Ovary (tissue), 9 donors: ENCODE measurements around the gene CBX8. TPM values are rescaled to one million over a fixed set of nuclear protein-coding genes. Genes with fewer than 3 reads are reported as not detected.
A peak's percentile ranks its signal among the peaks of the same experiment; 100 is the strongest.

Experiments used
- DNase-seq, 5 donors: peaks; one replicate each; pipeline ENCODE4 v3.0.0-alpha.2; 2019 to 2020
- H3K27ac ChIP-seq, 2 donors: fragments of 200-600 bp; one replicate each; pipeline versions ENCODE4 v1.5.1 to v1.8.0; 2019 to 2022
- H3K27me3 ChIP-seq: fragments of 200-600 bp; one replicate; pipeline ENCODE4 v1.8.0; 2022
- H3K36me3 ChIP-seq: fragments of 200-600 bp; sonication (generic); one replicate; pipeline ENCODE4 v1.5.1; 2019
- H3K4me1 ChIP-seq: one replicate; pipeline ENCODE4 v1.8.1; 2013; ENCODE audit warnings: mild to moderate bottlenecking, moderate library complexity; ENCODE audit not compliant: insufficient read depth
- H3K4me3 ChIP-seq: fragments of 200-600 bp; sonication (generic); one replicate; pipeline ENCODE4 v1.5.1; 2017
- H3K9me3 ChIP-seq, 2 donors: fragments of 200-600 bp in 1 of 2; sonication (generic) in 1 of 2; one replicate each; pipeline versions ENCODE4 v1.5.1 to v1.8.1; 2013 to 2019; ENCODE audit warnings: mild to moderate bottlenecking in 1 of 2, moderate library complexity in 1 of 2
- EP300 ChIP-seq: sonication (generic); formaldehyde crosslinking; IDR thresholded peaks from one replicate; pipeline ENCODE4 v1.6.1; 2017; ENCODE audit warnings: antibody characterized with exemption
- POLR2A ChIP-seq: fragments of 450-650 bp; IDR thresholded peaks from one replicate; pipeline ENCODE4 v1.6.1; 2017; ENCODE audit warnings: antibody characterized with exemption, mild to moderate bottlenecking, moderate library complexity
- WGBS, 3 donors: extraction: QIAGEN DNeasy Blood & Tissue Kit in 1 of 3; methylation state at CpG; one replicate each; pipeline versions ENCODE4 v1.1.5 to v1.1.7; 2013 to 2017; 5-methylcytosine and 5-hydroxymethylcytosine counted together
- intact Hi-C, 4 donors: fragments of 100-400 bp; cut with DNase I; formaldehyde crosslinking; loops; one replicate each; pipeline versions ENCODE4 v1.11.0 to v1.15.1; 2022 to 2023
- polyA plus RNA-seq, 2 donors: library from polyadenylated mRNA; stranded (reverse); fragments of 200-250 nt in 1 of 2; fragments of 350-450 nt in 1 of 2; fragmentation: Illumina TruSeq in 1 of 2; extraction: RNeasy Lipid Tissue Mini Kit (QIAGEN cat#74804) in 1 of 2; gene quantifications; one replicate each; pipeline ENCODE4 v1.2.3, GENCODE V29; 2013 to 2014
- total RNA-seq, 7 donors: library from RNA; depleted of rRNA in 2 of 7; stranded (reverse); fragments of >200 nt in 2 of 7; fragmentation: NEBNext Ultra II Directional in 3 of 7; extraction: Animal tissue kit (Norgen Biotek cat#: 25700) in 3 of 7; gene quantifications; one replicate each; pipeline versions ENCODE4 v1.1.0 to v1.2.4, GENCODE V29; 2016 to 2023
- TF ChIP-seq, protein P1 (sequence below), 3 donors: fragments of 450-650 bp in 2 of 3; fragments of 200-600 bp in 1 of 3; IDR thresholded peaks; one replicate each; pipeline versions ENCODE4 v1.5.1 to v1.8.0; 2016 to 2022; ENCODE audit warnings: antibody characterized with exemption in 3 of 3, mild to moderate bottlenecking in 1 of 3
- donor health status: DM: no; HTN: no; CAD: no; lungs with moderate emphysema.
- donor health status: DM: no; HTN: no; CAD: no.
- donor health status: Bipolar disorder and iron deficiency.
- donor health status: DM: yes; HTN: yes; CAD: no.
- donor health status: DM: no; HTN: no; CAD: no.
- donor health status: DM: yes; HTN: yes; CAD: no.

Gene CBX8
- total and polyA plus RNA-seq, 9 donors, result 0.60 to 7.0 (median 3.2) TPM

DNA sequence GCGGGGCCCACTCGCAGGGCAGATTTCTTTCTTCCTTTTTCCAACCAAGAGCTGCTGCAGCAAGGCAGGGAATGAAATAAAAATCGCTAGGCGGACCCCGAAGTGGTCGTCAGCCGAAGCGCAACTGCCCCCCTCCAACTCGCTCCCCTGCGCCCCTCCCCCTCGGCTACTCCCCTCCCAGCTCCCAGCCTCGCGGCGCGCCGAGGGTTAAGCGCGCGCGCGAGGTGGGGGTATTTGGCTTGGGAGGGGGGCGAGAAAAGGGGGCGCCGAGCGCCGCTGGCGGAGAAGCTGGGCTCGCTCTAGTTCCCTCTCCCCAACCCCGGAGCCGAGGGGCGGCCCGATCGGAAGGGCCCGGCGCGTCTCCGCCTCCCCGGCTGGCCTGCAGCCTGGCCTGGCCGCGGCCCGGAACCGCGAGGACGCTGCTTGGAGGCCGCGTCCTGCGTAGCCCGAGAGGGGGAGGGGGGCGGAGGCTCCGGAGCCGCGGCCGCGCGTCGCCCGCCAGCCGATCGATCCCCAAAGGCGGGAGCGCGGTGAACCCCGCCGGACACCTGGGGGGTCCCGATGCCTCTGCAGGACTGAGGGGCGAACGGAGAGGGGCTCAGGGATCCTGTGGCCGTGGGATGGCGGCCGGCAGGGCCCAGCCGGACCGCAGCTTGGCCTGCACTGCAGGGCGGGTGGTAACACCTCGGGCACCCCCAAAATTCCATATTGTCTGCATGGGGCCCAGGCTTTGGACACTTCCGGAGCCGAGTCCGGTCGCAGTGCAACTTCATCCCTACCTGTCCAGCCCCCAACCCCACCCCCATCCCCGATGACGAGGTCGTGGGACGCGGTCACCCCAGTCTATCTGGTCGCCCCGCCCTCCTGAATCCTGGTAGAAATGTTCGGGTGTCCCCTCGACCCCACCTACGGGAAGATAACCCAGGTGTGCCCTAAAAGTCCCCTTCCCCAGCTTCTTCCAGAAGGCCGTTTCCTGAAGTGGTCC lies 47.2 kb upstream of the CBX8 start:
- intact Hi-C loops, result loop anchor here (2.0 to 10.0 kb wide), 6 partner anchors 47 to 148 kb away; partner anchors contain the start of gene CBX8 (in 2 of the 4)
- DNase-seq, result peak; percentile 71 to 85 (median 80)
- Histone ChIP-seq H3K9me3 (no peaks in the 10 kb centered on the region), H3K4me1 (peaks cover 7% of the 10 kb centered on the region), H3K4me3 (peak overlapping the region; percentile 46), H3K27ac (peak overlapping the region; percentile 61 to 84), H3K27me3 (no peaks in the 10 kb centered on the region), H3K36me3 (no peaks in the 10 kb centered on the region)
- TF ChIP-seq POLR2A, result peak; percentile 55
- no peak for TF ChIP-seq EP300
- TF ChIP-seq, protein P1, sequence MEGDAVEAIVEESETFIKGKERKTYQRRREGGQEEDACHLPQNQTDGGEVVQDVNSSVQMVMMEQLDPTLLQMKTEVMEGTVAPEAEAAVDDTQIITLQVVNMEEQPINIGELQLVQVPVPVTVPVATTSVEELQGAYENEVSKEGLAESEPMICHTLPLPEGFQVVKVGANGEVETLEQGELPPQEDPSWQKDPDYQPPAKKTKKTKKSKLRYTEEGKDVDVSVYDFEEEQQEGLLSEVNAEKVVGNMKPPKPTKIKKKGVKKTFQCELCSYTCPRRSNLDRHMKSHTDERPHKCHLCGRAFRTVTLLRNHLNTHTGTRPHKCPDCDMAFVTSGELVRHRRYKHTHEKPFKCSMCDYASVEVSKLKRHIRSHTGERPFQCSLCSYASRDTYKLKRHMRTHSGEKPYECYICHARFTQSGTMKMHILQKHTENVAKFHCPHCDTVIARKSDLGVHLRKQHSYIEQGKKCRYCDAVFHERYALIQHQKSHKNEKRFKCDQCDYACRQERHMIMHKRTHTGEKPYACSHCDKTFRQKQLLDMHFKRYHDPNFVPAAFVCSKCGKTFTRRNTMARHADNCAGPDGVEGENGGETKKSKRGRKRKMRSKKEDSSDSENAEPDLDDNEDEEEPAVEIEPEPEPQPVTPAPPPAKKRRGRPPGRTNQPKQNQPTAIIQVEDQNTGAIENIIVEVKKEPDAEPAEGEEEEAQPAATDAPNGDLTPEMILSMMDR (IDR thresholded peaks at IDR 0.05), result no peak
- WGBS, 3 donors, result 1 to 2% (median 1%) methylated on average over 45 to 89 of the region's 89 CpGs

GRCh38 chr17:79843474-79843815 lies 46.6 kb upstream of the CBX8 start:
- peak; percentile 63 to 83 (median 75) for DNase-seq
- Histone ChIP-seq H3K36me3 (no peaks in the 10 kb centered on the region), H3K4me1 (peaks cover 7% of the 10 kb centered on the region), H3K9me3 (no peaks in the 10 kb centered on the region), H3K27me3 (no peaks in the 10 kb centered on the region), H3K4me3 (peak overlapping the region; percentile 46), H3K27ac (peak overlapping the region; percentile 61 to 84)
- intact Hi-C loops, result loop anchor here (2.0 to 10.0 kb wide), 6 partner anchors 46 to 149 kb away; partner anchors contain the start of gene CBX8 (in 2 of the 4)
- TF ChIP-seq, protein P1 (IDR thresholded peaks at IDR 0.05), result peak in 1 of 3 donors; percentile 5
- TF ChIP-seq POLR2A, result no peak
- 0 to 1% (median 1%) methylated on average over 25 to 39 of the region's 39 CpGs for WGBS, 3 donors

DNA sequence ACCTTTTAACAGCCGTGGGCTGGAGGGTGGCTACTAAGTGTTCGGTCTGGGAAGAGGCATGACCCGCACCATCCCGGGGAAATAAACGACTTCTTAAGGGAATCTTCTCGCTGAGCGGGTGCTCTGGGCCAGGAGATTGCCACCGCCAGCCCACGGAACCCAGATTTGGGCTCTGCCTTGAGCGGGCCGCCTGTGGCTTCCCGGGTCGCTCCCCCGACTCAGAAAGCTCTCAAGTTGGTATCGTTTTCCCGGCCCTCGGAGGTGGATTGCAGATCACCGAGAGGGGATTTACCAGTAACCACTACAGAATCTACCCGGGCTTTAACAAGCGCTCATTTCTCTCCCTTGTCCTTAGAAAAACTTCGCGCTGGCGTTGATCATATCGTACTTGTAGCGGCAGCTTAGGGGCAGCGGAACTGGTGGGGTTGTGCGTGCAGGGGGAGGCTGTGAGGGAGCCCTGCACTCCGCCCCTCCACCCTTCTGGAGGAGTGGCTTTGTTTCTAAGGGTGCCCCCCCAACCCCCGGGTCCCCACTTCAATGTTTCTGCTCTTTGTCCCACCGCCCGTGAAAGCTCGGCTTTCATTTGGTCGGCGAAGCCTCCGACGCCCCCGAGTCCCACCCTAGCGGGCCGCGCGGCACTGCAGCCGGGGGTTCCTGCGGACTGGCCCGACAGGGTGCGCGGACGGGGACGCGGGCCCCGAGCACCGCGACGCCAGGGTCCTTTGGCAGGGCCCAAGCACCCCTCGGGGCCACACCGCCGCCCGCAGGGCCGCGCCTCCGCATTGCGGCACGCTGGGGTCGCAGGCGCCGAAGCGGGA lies 46.0 kb upstream of the CBX8 start:
- DNase-seq, result peak; percentile 60 to 68 (median 63)
- H3K27ac ChIP-seq, result peak overlapping the region; percentile 61 to 84
- H3K4me3 ChIP-seq, result peak overlapping the region; percentile 46
- no peaks in the 10 kb centered on the region for H3K9me3 ChIP-seq
- WGBS, 3 donors, result 5 to 9% (median 7%) methylated on average over 55 to 66 of the region's 66 CpGs
- H3K36me3 ChIP-seq, result no peaks in the 10 kb centered on the region
- intact Hi-C loops, result loop anchor here (2.0 to 10.0 kb wide), 6 partner anchors 46 to 149 kb away; partner anchors contain the start of gene CBX8 (in 2 of the 4)
- H3K27me3 ChIP-seq, result no peaks in the 10 kb centered on the region
- peaks cover 7% of the 10 kb centered on the region for H3K4me1 ChIP-seq
- TF ChIP-seq EP300 (no peak), POLR2A (no peak)
- TF ChIP-seq, protein P1 (IDR thresholded peaks at IDR 0.05), result peak in 2 of 3 donors; percentile 26 to 36

GRCh38 chr17:79842136-79842655 lies 45.3 kb upstream of the CBX8 start:
- peak; percentile 31 to 58 (median 46) for DNase-seq
- no peak overlapping the region for H3K4me3 ChIP-seq

More at GRCh38 chr17:79842136-79842655, 45.3 kb upstream of the CBX8 start:
- Histone ChIP-seq H3K27me3 (no peaks in the 10 kb centered on the region), H3K36me3 (no peaks in the 10 kb centered on the region), H3K9me3 (no peaks in the 10 kb centered on the region), H3K4me1 (peaks cover 14% of the 10 kb centered on the region), H3K27ac (peak overlapping the region; percentile 61 to 84)
- TF ChIP-seq EP300 (no peak), POLR2A (no peak)
- TF ChIP-seq, protein P1 (IDR thresholded peaks at IDR 0.05), result no peak
- WGBS, 3 donors, result 25 to 37% (median 30%) methylated on average over 17 to 20 of the region's 20 CpGs
- intact Hi-C loops, result loop anchor here (2.0 to 10.0 kb wide), 6 partner anchors 45 to 150 kb away; partner anchors contain the start of gene CBX8 (in 2 of the 4)
